Measurements from ENCODE around the gene SNX21. TPM values are rescaled to one million over a fixed set of nuclear protein-coding genes. Genes with fewer than 3 reads are reported as not detected.

The SNX21 gene
- total and polyA plus RNA-seq, 2 experiments from 2014 or later = 50.9 to 88.4 TPM

- TF ChIP-seq EZH2 (IDR thresholded peaks at IDR 0.05; ENCODE audit: insufficient read depth, poor library complexity, severe bottlenecking) = no peak
- TF ChIP-seq EZH2phosphoT487 (IDR thresholded peaks at IDR 0.05; ENCODE audit: insufficient read depth, low read depth) = no peak
- Histone ChIP-seq H3K9ac (peak overlapping the region; percentile 95), H3K4me2 (ENCODE audit: unreplicated experiment) (peak overlapping the region; percentile 96), H4K20me1 (ENCODE audit: insufficient read depth) (no peaks in the 10 kb centered on the region), H3F3A (ENCODE audit: insufficient read depth) (peaks cover 37% of the 10 kb centered on the region; the same call in 1 of the 2 replicates), H3K4me3 (peak overlapping the region; percentile 92), H3K27ac (peak overlapping the region; percentile 97), H3K36me3 (ENCODE audit: low read depth) (peaks cover 9% of the 10 kb centered on the region; the same call in 1 of the 2 replicates), H3K9me3 (ENCODE audit: low read depth) (no peaks in the 10 kb centered on the region), H3K79me2 (ENCODE audit: insufficient read depth) (peaks cover 49% of the 10 kb centered on the region), H2AFZ (no peak overlapping the region), H3K4me1 (ENCODE audit: insufficient read depth) (peaks cover 32% of the 10 kb centered on the region), H3K27me3 (replicated peaks; ENCODE audit: insufficient read depth) (no peaks in the 10 kb centered on the region), H3K9me2 (ENCODE audit: insufficient read depth) (no peaks in the 10 kb centered on the region)
- 20 to 21% methylated on average over 14 of the region's 14 CpGs for WGBS, 2 experiments (ENCODE audit: low coverage in 1 of 2, low lambda C conversion rate in 2 of 2, missing lambda C conversion rate in 2 of 2)
- in situ Hi-C loops (cut with MboI) = no loop called here
- peak; percentile 21 for DNase-seq
These were observed 1.2 kb downstream of the SNX21 start for GRCh38 chr20:45834797-45835161.

GRCh38 chr20:45835329-45835765, 1.7 kb downstream of the SNX21 start:
- in situ Hi-C loops (cut with MboI) = no loop called here
- H3K4me2 ChIP-seq (ENCODE audit: unreplicated experiment) = peak overlapping the region; percentile 96
- H3K9me3 ChIP-seq (ENCODE audit: low read depth) = no peaks in the 10 kb centered on the region
- H3K4me1 ChIP-seq (ENCODE audit: insufficient read depth) = peaks cover 32% of the 10 kb centered on the region
- H3K4me3 ChIP-seq = peak overlapping the region; percentile 92
- H3K9ac ChIP-seq = peak overlapping the region; percentile 95
- WGBS, 2 experiments (ENCODE audit: low coverage in 1 of 2, low lambda C conversion rate in 2 of 2, missing lambda C conversion rate in 2 of 2) = 2 to 5% methylated on average over 3 of the region's 3 CpGs
- peaks cover 37% of the 10 kb centered on the region; the same call in 1 of the 2 replicates for H3F3A ChIP-seq (ENCODE audit: insufficient read depth)
- peak overlapping the region; percentile 6; the same call in 1 of the 2 replicates for H2AFZ ChIP-seq
- H3K27ac ChIP-seq = peak overlapping the region; percentile 97
- DNase-seq = peak; percentile 69
- no peaks in the 10 kb centered on the region for H3K27me3 ChIP-seq (replicated peaks; ENCODE audit: insufficient read depth)
- no peaks in the 10 kb centered on the region for H3K9me2 ChIP-seq (ENCODE audit: insufficient read depth)
- H4K20me1 ChIP-seq (ENCODE audit: insufficient read depth) = no peaks in the 10 kb centered on the region
- peaks cover 55% of the 10 kb centered on the region for H3K79me2 ChIP-seq (ENCODE audit: insufficient read depth)
- peaks cover 9% of the 10 kb centered on the region; the same call in 1 of the 2 replicates for H3K36me3 ChIP-seq (ENCODE audit: low read depth)
- TF ChIP-seq EZH2phosphoT487 (IDR thresholded peaks at IDR 0.05; ENCODE audit: insufficient read depth, low read depth) (no peak), EZH2 (IDR thresholded peaks at IDR 0.05; ENCODE audit: insufficient read depth, poor library complexity, severe bottlenecking) (no peak)

- H3K27me3 ChIP-seq (replicated peaks; ENCODE audit: insufficient read depth) = no peaks in the 10 kb centered on the region
- H3K9me2 ChIP-seq (ENCODE audit: insufficient read depth) = no peaks in the 10 kb centered on the region
- H3K27ac ChIP-seq = peak overlapping the region; percentile 97
- no peaks in the 10 kb centered on the region for H3K9me3 ChIP-seq (ENCODE audit: low read depth)
- peaks cover 32% of the 10 kb centered on the region for H3K4me1 ChIP-seq (ENCODE audit: insufficient read depth)
- WGBS, 2 experiments (ENCODE audit: low coverage in 1 of 2, low lambda C conversion rate in 2 of 2, missing lambda C conversion rate in 2 of 2) = 2 to 3% methylated on average over 5 of the region's 5 CpGs
- H4K20me1 ChIP-seq (ENCODE audit: insufficient read depth) = no peaks in the 10 kb centered on the region
- in situ Hi-C loops (cut with MboI) = no loop called here
- H2AFZ ChIP-seq = peak overlapping the region; percentile 6; the same call in 1 of the 2 replicates
- no peak for TF ChIP-seq EZH2 (IDR thresholded peaks at IDR 0.05; ENCODE audit: insufficient read depth, poor library complexity, severe bottlenecking)
- TF ChIP-seq EZH2phosphoT487 (IDR thresholded peaks at IDR 0.05; ENCODE audit: insufficient read depth, low read depth) = no peak
- peak; percentile 95 for DNase-seq
- H3F3A ChIP-seq (ENCODE audit: insufficient read depth) = peaks cover 37% of the 10 kb centered on the region; the same call in 1 of the 2 replicates
- H3K4me3 ChIP-seq = peak overlapping the region; percentile 92
- peaks cover 56% of the 10 kb centered on the region for H3K79me2 ChIP-seq (ENCODE audit: insufficient read depth)
- peak overlapping the region; percentile 96 for H3K4me2 ChIP-seq (ENCODE audit: unreplicated experiment)
- H3K9ac ChIP-seq = peak overlapping the region; percentile 95
- peaks cover 9% of the 10 kb centered on the region; the same call in 1 of the 2 replicates for H3K36me3 ChIP-seq (ENCODE audit: low read depth)
These were observed 2.2 kb downstream of the SNX21 start for GRCh38 chr20:45835825-45836224.

- peaks cover 56% of the 10 kb centered on the region for H3K79me2 ChIP-seq (ENCODE audit: insufficient read depth)
- no peaks in the 10 kb centered on the region for H3K9me3 ChIP-seq (ENCODE audit: low read depth)
- H3K4me2 ChIP-seq (ENCODE audit: unreplicated experiment) = peak overlapping the region; percentile 38
- H4K20me1 ChIP-seq (ENCODE audit: insufficient read depth) = no peaks in the 10 kb centered on the region
- peaks cover 32% of the 10 kb centered on the region for H3K4me1 ChIP-seq (ENCODE audit: insufficient read depth)
- in situ Hi-C loops (cut with MboI) = no loop called here
- H3K27ac ChIP-seq = peak overlapping the region; percentile 97
- H3K4me3 ChIP-seq = peak overlapping the region; percentile 92
- peak; percentile 40 for DNase-seq
- no peak for TF ChIP-seq EZH2phosphoT487 (IDR thresholded peaks at IDR 0.05; ENCODE audit: insufficient read depth, low read depth)
- no peak for TF ChIP-seq EZH2 (IDR thresholded peaks at IDR 0.05; ENCODE audit: insufficient read depth, poor library complexity, severe bottlenecking)
- H3F3A ChIP-seq (ENCODE audit: insufficient read depth) = peaks cover 44% of the 10 kb centered on the region; the same call in 1 of the 2 replicates
- 35 to 53% methylated on average over 1 of the region's 1 CpG for WGBS, 2 experiments (ENCODE audit: low coverage in 1 of 2, low lambda C conversion rate in 2 of 2, missing lambda C conversion rate in 2 of 2)
- H3K27me3 ChIP-seq (replicated peaks; ENCODE audit: insufficient read depth) = no peaks in the 10 kb centered on the region
- peak overlapping the region; percentile 95 for H3K9ac ChIP-seq
- no peak overlapping the region for H2AFZ ChIP-seq
- peaks cover 9% of the 10 kb centered on the region; the same call in 1 of the 2 replicates for H3K36me3 ChIP-seq (ENCODE audit: low read depth)
- H3K9me2 ChIP-seq (ENCODE audit: insufficient read depth) = no peaks in the 10 kb centered on the region
These were observed 3.2 kb downstream of the SNX21 start for GRCh38 chr20:45836841-45837240.

Data from GM23248 (cell line).